Measurements from ENCODE around the gene MAML3.

MAML3 gene

DNA sequence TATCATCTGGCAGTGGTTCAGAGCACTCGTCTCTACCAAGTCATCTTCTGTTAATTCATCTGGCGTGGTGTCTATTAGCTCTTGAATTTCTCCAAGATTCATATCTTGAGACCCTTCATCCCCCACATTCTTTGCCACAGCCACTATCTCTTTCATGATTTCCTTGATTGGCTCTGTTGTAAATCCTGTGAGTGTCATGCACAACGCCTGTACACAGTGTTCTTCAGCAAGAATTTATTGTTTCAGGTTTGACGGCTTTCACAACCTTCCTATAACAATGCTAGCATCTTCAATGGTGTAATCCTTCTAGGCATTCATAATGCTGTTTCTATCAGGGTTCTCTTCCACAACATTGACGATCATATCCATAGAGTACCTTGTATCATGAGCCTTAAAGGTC is 457.5 kb downstream of the MAML3 start:
- no peaks in the 10 kb centered on the region for H3K4me1 ChIP-seq (ENCODE audit: control insufficient read depth in 1 of 2, insufficient read depth in 1 of 2, low read depth in 1 of 2, low read length in 1 of 2)
- H3K27me3 ChIP-seq, result no peaks in the 10 kb centered on the region
- no peaks in the 10 kb centered on the region for H3K36me3 ChIP-seq
- no peaks in the 10 kb centered on the region for H3K9me3 ChIP-seq
- TF ChIP-seq, protein P1, sequence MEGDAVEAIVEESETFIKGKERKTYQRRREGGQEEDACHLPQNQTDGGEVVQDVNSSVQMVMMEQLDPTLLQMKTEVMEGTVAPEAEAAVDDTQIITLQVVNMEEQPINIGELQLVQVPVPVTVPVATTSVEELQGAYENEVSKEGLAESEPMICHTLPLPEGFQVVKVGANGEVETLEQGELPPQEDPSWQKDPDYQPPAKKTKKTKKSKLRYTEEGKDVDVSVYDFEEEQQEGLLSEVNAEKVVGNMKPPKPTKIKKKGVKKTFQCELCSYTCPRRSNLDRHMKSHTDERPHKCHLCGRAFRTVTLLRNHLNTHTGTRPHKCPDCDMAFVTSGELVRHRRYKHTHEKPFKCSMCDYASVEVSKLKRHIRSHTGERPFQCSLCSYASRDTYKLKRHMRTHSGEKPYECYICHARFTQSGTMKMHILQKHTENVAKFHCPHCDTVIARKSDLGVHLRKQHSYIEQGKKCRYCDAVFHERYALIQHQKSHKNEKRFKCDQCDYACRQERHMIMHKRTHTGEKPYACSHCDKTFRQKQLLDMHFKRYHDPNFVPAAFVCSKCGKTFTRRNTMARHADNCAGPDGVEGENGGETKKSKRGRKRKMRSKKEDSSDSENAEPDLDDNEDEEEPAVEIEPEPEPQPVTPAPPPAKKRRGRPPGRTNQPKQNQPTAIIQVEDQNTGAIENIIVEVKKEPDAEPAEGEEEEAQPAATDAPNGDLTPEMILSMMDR (IDR thresholded peaks at IDR 0.05), result no peak
- no peak overlapping the region for H3K27ac ChIP-seq
- H3K4me3 ChIP-seq (ENCODE audit: low read depth in 1 of 2, low read length in 1 of 2), result no peak overlapping the region

DNA sequence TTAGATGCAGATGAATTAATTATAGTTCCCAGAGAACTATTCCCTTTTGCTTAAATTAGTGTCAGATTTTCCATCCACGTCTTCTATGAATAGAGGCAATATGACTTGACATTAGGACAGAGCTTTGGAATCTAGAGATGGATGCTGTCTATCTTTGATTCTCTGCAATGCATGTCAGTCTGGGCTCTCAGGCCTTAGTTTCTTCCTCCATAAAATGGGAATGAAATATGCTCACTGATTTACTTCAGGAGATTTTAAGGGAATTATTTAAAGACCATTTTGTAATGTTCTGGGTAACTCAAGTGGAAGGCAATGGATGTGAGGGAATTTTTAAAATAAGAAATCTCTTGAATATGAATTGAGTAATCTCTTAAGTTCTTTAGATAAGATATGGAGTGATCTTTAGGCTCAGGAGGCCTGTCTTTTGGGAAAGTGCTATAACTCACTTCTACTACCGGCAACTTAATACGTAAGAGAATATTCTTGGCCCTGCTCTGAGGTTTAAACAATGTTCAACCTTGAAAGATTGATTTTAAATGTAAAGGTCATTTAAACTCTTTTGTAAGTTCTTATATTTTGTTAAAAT is 459.4 kb downstream of the MAML3 start:
- Histone ChIP-seq H3K4me3 (ENCODE audit: low read depth in 1 of 2, low read length in 1 of 2) (no peak overlapping the region), H3K27ac (no peak overlapping the region), H3K36me3 (no peaks in the 10 kb centered on the region), H3K4me1 (ENCODE audit: control insufficient read depth in 1 of 2, insufficient read depth in 1 of 2, low read depth in 1 of 2, low read length in 1 of 2) (no peaks in the 10 kb centered on the region), H3K27me3 (no peaks in the 10 kb centered on the region), H3K9me3 (no peaks in the 10 kb centered on the region)
- TF ChIP-seq, protein P1 (IDR thresholded peaks at IDR 0.05), result no peak

DNA sequence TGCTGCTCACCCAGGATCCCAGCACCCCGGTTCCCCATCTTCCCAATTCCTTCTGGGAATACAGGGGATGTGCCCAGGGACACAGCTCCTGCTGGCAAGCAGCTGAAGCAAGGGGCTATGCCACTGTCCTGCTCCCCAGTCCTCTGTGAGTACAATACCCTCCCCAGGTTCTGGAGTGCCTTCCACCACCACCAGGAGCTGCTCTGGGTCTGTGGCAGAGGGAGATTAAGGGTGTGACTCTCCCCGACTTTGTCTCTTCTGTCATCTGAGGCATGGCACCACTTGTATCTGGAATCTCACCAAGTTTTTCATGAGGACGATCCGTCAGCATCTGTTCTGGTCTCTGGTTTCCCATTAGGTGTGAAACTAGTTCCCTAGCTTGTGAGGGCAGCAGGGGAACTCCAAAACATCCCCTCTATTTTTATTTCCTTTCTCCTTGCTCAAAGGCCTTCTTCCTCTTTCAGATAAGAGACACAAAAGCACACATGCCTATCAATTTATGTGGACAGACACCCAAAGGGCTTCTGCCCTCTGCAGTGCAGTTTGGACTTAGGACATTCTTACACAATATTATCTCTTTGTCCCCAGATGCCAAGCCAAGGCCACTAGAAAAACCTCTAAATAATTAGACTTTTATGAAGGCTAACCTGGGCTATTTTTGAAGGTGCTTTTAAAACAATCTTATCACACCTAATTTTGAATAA is 461.5 kb downstream of the MAML3 start:
- H3K27me3 ChIP-seq, result no peaks in the 10 kb centered on the region
- H3K27ac ChIP-seq, result peak overlapping the region; percentile 23
- TF ChIP-seq, protein P1 (IDR thresholded peaks at IDR 0.05), result no peak
- H3K4me3 ChIP-seq (ENCODE audit: low read depth in 1 of 2, low read length in 1 of 2), result no peak overlapping the region
- H3K36me3 ChIP-seq, result no peaks in the 10 kb centered on the region
- no peaks in the 10 kb centered on the region for H3K9me3 ChIP-seq
- H3K4me1 ChIP-seq (ENCODE audit: control insufficient read depth in 1 of 2, insufficient read depth in 1 of 2, low read depth in 1 of 2, low read length in 1 of 2), result peaks cover 0 to 4% of the 10 kb centered on the region in 2 experiments

DNA sequence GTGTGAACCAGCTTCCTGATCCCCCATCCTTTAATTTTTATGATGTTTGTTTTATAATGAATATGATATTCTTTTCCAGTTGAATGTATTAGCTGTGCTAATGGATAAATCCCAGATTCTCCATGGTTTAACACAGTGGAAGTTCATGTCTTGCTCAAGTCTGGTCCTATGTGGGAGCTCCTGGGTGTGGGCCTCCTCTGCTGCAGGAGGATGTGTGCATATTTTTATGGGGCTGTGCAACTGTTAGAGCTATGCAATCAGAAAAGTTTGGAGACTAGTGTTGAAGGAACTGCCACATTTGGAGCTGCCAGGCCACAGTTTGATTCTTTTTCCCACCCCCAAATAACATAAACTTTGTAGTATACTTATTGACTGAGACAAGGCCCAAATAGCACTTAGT is 463.6 kb downstream of the MAML3 start:
- H3K4me1 ChIP-seq (ENCODE audit: control insufficient read depth in 1 of 2, insufficient read depth in 1 of 2, low read depth in 1 of 2, low read length in 1 of 2), result peaks cover 0 to 4% of the 10 kb centered on the region in 2 experiments
- no peak overlapping the region for H3K4me3 ChIP-seq (ENCODE audit: low read depth in 1 of 2, low read length in 1 of 2)
- no peaks in the 10 kb centered on the region for H3K36me3 ChIP-seq
- no peaks in the 10 kb centered on the region for H3K9me3 ChIP-seq
- H3K27ac ChIP-seq, result no peak overlapping the region
- H3K27me3 ChIP-seq, result no peaks in the 10 kb centered on the region
- TF ChIP-seq, protein P1 (IDR thresholded peaks at IDR 0.05), result no peak

DNA sequence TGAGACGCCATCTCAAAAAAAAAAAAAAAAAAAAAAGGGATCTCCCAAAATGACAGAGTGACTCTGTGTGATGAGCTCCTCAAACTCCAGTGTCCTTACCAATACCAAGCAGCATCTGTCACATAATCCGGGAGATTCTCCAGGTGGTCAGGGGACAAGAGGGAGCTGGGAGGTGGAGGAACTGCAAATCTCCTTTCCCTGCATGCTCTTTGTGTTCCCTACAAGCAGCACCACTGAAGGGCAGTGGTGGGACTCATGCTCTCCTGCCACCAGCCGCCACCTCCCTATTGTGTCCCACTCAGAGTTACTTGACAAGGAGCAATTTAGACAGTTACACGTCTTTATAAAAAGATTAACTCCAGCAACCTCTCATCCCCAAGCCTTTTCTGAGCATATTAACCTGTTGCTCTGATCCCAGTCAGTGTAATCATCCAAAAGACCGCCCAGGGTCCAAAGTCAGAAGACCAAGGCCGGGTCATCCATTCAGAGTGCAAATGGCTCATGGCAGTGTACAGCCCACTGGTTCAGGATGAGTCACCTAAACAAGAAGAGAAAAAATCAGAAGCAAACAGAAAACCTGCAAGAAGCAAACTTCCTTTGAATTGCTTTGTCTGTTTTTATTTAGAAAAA is 464.8 kb downstream of the MAML3 start:
- no peaks in the 10 kb centered on the region for H3K27me3 ChIP-seq
- TF ChIP-seq, protein P1 (IDR thresholded peaks at IDR 0.05), result no peak
- no peaks in the 10 kb centered on the region for H3K9me3 ChIP-seq
- peaks cover 0 to 4% of the 10 kb centered on the region in 2 experiments for H3K4me1 ChIP-seq (ENCODE audit: control insufficient read depth in 1 of 2, insufficient read depth in 1 of 2, low read depth in 1 of 2, low read length in 1 of 2)
- no peak overlapping the region for H3K27ac ChIP-seq
- no peaks in the 10 kb centered on the region for H3K36me3 ChIP-seq
- no peak overlapping the region for H3K4me3 ChIP-seq (ENCODE audit: low read depth in 1 of 2, low read length in 1 of 2)
